CMK (cell line): ENCODE measurements around the gene FANCF.
"Not testable (repeated sequence)": the region's sequence is repeated elsewhere in the genome, so short reads cannot be mapped to it uniquely, and the experiment has no call there.

ENCODE experiments used
- DNase-seq: peaks from one replicate; pipeline ENCODE4 v3.0.0-alpha.2; 2010; ENCODE audit warnings: low read depth

Gene FANCF, protein sequence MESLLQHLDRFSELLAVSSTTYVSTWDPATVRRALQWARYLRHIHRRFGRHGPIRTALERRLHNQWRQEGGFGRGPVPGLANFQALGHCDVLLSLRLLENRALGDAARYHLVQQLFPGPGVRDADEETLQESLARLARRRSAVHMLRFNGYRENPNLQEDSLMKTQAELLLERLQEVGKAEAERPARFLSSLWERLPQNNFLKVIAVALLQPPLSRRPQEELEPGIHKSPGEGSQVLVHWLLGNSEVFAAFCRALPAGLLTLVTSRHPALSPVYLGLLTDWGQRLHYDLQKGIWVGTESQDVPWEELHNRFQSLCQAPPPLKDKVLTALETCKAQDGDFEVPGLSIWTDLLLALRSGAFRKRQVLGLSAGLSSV

DNA sequence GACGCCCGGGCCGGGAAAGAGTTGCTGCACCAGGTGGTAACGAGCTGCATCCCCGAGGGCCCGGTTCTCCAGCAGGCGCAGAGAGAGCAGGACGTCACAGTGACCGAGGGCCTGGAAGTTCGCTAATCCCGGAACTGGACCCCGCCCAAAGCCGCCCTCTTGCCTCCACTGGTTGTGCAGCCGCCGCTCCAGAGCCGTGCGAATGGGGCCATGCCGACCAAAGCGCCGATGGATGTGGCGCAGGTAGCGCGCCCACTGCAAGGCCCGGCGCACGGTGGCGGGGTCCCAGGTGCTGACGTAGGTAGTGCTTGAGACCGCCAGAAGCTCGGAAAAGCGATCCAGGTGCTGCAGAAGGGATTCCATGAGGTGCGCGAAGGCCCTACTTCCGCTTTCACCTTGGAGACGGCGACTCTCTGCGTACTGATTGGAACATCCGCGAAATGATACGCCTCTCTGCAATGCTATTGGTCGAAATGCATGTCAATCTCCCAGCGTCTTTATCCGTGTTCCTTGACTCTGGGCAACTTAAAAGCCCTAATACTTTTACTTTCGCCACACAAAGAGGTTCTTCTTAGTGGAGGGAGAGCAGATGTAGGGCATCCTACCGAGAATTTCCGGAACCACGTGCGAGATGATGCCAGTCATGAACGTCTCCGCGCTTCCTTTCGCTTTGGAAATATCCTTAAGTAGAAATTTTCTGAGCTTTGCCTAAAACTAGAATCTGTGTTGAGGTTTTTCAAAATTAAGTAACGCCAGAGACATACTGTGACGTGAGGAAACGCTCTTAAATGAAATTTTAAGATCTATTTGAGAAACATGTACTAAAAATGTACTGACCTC, at the start of gene FANCF:
Gene FANCF, minus strand, starts transcription at position 376 of the 840 bp plus-strand sequence. Its CDS starts 13 bp downstream, at position 363.
- peak; percentile 96 for DNase-seq

DNA sequence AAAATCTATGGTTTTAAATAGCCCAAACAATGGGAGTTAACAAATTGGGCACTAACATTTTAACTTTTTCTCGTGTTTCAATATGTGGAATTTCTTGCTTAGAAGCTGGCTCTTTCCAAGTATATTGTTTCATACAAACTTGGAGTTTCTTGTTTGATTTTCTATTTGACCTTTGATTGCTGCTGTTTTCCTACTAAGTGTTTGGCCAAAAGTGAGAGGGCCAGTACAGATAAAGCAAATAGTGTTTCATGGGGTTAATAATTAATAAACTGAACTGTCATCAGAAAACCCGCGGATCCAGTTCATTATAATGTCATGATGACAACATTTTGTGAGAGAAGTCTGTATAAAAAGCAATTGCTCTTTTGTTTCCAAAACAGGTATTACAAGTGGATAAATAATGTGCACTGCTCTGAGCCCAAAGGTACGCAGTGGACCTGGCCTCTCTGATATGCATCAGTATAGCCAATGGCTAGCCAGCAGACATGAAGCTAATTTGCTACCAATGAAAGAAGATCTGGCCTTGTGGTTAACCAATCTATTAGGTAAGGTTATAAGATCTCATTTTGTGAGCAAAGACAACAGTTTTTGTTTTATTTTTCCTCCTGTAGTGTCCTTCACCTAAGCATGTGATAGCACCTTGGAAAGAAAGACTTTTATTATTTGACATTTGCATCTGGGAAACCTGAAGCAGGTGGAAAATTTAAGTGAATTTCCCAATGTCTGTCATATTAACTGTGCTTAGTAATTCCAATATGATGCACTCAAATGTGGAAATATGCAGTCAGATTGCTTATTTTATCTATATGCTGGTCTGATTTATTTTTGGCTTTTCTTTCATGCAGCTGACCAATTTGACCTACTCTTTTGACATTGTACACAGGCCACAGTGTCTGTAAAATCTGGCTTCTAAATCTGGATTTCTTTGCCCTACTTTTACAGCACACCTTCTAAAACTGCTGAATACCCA, 49.1 kb upstream of the FANCF start:
- DNase-seq: no peak

DNA sequence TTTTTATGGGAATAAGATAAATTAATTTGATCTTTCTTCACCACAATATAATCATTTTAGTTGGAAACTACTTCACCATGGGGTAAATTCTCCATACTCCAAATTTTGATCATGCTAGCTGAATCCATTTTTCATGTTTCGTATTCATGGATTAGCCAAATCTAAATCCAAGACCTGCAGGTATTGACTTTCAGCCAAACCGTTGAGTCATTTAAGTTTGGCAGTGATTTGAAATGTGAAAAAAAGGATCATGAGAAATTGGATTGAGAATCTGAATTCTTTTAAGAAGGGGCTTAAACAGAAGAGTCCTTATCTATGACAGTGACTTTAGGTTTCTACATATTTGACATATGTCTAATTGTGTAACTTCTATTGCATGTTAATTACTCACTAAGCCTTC, 46.1 kb upstream of the FANCF start:
- DNase-seq: no peak

DNA sequence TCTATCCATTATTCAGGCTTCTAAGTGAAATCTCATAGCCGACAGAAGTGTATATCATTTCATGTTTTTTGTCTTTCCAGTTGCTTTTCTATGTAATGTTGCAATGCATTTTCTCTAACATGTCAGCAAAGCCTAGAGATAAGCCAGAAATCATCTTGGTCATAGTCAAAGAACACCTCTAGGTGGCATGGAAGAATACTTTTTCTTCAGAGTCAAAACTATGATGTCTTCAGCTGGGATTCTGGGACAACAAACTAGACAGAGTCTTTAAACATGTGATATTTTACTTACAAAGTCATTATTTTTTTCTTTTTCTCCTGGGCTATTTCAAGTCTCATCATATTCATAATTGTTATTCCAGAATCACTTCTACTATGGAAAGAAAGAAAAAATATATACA, 45.2 kb upstream of the FANCF start:
- no peak for DNase-seq

DNA sequence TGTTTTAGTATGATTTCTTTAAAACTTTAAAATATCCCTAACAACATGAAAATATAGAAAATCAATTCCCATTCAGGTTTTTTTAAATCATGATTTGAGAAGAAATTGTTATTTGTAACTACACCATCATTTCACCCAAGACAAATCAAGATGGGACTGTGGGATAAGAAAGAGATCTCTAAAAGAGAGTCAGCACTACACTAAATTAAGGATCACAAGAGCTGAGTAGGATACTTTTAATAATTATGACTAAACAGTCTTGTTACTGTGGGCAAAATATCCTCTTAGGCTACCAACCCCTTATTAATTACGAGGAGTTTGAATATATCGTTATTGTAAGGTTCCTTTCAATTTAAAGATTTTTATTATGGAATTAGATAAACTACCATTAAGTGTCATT, 43.7 kb upstream of the FANCF start:
- DNase-seq: no peak

DNA sequence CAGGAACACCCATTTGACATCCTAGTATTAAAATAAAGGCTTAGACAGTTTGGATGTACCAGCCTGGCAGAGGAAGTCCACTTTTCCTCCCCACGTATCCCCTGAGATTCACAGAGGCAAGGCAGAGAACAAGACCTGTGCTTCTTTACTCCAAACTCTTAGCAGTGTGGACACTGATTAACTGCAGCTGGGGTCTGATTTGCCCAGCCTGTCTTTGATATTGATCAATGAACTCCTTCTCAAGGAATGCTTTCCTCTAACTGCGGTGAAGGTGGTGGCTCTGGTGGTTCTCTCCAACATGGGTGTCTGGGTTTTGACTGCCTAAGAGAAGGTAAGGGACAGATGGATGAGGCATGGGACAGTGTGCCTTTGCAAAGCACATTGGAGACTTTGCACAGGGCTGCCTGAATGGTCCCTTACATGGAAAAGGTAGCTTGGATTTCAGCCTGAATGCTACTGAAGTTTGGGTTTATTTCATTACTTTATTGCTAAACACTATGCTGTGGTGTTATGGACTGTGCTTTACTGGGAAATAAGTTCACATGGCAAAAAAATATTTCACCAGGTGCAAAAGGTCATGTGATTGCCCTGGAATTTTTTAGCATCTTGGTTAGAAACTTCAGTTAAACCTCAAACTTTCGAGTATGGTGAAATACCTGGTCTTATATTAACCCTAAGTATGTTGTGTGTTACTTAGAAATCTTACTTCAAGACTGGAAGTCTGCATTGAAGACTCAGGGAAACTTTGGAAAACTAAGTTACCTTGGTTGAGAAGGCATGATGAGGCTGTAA, 42.6 kb upstream of the FANCF start:
- DNase-seq: no peak

DNA sequence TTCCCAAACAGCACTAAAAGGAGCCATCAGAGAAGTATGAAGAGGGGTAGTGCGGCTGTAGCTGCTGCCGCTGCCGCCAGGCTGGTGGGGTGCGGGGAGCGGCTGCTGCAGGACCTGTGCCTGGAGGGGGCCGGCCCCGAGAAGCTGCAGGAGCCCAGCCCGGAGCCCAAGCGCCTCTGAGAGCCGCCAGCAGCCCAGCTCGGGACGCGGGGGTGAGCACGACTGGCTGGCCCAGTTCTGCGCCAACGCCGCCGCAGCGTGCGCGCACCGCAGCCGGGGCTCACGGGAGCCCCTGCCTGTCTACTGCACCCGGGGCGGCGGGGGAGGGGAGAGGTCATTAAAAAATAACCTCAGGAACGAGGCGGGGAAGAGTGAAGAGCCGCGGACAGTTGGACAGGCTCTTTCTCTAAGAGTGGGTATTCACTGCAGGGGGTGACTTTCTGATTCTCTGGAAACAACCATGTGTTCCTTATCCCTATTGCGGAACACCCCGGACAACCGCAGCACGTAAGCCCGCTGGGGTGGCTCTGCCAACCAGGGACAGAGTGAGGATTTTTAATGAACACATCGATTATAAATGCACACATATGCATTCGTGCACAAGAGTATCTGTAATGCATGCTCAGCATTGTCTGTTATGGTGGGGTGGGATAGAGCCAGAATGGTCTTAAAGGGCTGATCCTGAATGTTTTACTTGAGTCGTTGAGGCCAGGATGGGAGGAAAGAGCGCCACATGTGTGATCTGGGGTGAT, 41.2 kb upstream of the FANCF start:
- no peak for DNase-seq

DNA sequence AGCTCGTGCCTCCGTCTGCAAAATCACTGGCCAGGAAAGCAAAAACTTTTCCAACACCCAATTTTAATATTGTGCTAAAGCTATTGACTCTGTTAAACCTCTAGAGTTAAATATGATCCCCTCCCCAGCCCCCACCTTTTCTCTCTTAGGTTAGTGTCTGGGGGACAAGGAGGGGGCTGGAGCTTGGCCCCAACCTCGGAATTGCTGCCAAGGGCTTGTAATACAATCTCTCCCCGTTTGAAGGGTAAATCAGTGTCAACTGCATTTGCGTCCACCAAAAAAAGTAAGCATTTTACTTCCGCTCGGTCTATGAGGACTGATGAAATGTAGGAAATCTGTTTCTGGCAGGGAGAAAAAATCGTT, 40.7 kb upstream of the FANCF start, which contains the start of gene GAS2:
Gene GAS2, plus strand, starts transcription at position 287 of the 363 bp plus-strand sequence. CDS start 8,259 bp downstream, outside the sequence.
- no peak for DNase-seq

DNA sequence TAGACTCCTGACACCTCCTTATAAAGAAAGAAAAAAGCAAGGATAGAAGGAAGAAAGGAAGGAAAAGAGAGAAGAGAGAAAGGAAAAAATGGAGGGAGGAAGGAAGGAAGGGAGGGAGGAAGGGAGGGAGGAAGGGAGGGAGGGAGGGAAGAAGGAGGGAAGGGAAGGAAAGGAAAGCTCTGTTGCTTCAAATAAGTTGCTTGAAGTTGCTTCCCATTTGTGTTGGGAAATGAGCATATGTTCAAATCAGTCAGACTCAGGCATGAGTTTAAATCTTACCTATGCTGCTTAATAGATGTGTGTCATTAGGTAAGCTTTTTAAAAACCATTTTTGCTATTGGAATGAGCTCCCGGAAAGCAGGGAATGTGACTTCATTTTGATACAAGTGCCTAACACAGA, 34.2 kb upstream of the FANCF start:
- no peak for DNase-seq

DNA sequence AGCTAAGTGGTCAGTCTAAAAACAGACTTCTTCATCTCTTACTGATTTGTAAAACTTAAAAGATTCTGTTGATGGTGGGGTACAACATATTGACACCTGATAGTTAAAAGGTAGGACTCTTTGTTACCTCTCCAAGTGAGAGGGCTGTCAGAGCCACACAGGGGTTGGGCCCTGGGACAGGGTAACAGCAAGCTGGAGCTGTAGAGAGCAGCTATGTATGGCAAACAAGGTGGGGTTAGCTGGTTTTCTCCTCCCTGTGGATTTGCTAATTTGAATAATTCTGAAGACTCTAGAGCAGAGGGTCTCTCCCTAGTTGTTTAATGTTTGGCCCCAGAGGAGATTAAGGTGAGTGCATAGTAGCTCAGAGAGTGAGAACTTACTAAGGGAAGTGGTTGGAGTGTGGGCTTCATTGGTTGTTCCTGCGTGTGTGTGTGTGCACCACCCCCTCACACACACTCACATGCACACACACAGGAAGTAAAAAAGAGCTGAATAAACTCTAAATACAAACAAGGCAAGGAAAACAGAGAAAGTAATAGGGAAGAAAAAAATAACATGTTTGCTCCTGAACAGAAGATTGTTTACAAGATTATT, 31.6 kb upstream of the FANCF start:
- no peak for DNase-seq

DNA sequence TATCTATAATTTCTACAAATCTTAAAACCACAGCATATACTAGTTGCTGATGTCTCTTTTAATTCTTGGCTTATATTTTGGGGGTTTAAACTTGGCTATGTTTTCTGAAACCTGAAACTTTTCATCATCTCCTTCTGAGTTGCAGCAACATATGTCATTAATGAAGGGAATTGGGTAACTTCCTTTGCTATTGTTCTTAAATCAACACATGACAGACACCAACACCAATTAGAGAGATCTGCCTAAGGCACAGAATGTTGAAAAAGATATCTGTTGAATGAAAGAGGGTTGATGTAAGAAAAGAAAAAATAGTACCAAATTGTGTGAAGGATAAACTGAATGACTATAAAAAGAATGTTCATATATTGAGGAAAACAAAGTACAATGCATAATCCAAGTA, 30.5 kb upstream of the FANCF start:
- DNase-seq: no peak

DNA sequence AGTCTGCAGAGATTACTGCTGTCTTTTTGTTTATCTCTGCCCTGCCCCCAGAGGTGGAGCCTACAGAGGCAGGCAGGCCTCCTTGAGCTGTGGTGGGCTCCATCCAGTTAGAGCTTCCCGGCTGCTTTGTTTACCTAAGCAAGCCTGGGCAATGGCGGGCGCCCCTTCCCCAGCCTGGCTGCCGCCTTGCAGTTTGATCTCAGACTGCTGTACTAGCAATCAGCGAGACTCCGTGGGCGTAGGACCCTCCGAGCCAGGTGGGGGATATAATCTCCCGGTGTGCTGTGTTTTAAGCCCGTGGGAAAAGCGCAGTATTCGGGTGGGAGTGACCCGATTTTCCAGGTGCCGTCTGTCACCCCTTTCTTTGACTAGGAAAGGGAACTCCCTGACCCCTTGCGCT, 26.7 kb upstream of the FANCF start:
- DNase-seq: not testable (repeated sequence)

DNA sequence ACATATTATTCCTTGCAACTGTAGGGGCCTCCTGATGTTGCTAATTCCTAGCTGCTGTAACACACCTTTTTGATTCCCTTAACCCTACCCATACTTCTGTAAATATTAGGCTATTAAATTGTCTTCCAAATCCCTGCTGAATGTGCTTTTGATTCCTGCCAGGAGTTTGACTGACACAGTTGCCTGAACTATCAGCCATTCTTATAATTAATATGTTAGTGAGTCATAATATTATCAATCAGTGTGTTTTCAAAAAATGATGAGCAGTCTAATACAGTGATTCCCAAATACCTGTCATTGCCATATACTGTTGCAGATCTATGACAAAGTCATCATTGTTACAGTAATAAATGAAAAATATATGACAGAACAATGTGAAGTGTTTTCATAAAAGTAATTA, 15.9 kb upstream of the FANCF start:
- DNase-seq: no peak

DNA sequence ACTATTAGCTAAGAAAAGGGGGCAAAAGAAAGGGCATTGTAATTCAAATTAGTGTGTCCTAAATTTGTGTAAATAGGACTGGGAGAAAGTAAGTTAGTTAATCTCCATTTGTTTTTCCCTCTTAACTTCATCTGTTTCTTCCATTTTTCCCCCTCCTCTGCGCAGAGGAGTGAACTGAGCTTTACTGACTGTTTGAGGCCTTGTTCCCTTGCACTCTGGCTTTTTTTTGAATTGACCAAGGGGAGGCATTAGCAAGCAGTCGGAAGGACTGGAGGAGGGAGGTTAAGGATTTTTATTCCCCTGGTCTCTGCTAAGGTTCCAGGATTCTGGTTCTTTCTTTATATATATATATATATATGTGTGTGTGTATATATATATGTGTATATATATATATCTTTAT, 15.2 kb upstream of the FANCF start:
- no peak for DNase-seq

DNA sequence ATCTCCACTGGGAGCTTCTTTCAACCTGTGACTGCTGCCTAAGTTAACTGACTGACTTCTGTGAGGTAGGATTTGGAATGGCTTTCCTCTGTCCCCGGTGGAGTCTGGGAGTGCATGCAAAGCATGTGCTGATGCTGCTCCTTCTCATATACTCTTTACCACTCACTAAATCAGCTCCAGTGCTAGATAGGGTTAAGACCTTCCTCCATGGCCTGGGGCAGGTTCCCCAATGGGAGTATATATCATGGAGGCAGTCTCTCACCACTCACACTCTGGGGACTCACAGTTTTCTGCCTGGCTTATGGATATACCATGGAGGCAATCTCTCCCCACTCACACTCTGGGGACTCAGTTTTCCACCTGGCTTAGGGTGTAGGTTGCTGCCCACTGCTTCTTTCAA, 10.1 kb upstream of the FANCF start:
- DNase-seq: no peak

DNA sequence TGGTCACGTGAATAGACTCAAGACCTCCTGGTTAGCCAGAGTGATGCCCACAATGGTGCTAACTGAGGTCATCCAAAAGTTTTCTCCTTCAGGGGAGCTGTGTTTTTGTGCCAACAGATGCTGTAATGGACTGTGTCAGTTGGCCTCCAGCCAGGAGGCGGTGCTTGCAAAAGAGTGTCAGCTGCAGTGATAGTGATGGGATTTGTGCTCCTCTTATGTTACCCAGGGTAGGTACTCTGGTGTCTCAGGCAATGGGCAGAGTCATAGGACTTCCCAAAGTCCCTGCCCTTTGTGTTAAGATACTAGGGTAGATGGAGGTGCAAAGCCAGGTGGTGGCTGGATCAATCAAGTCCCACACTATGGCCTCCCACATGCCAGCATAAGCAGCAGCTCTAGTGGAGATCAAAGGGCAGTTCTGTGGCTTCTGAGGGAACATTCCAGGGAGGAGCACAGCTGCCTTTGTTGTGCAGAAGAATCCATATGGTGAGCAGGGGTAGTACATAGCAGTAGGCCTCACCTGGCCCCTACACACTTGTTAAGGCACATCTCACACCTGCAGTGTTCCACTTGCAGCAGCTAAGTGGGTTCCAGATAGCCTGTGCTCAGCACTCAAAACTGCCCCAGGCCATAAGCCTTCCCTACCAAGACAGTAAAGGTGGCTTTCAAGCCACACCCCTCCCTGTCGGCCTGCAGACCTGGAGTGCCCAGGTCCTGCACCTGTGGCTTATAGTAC, 9.4 kb upstream of the FANCF start:
- DNase-seq: no peak

DNA sequence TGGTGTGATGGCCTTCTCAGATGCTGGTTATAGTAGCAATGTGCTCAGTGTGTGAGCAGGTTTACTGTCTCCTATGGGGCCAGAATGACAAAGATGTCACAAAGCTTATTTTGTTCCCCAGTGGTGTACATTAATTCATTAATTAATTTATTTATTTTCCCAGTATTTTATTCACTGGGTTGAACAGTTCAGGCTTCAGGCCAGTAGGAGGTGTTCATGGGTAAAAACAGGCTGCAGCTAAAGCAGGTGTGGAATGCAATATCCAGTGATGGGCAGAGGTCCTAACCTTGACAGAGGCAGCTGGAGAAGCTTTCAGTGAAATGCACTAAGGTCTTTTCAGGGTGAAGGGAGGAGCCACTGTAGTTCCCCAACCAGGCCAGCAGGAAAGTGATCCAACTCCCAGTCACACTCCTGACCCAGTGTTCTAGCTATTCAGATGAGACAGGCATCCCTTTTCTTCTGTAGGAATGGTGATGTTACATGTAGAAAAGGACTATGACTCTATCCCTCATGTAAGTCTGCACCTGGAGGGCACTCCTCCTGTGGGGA, 7.8 kb upstream of the FANCF start:
- no peak for DNase-seq

DNA sequence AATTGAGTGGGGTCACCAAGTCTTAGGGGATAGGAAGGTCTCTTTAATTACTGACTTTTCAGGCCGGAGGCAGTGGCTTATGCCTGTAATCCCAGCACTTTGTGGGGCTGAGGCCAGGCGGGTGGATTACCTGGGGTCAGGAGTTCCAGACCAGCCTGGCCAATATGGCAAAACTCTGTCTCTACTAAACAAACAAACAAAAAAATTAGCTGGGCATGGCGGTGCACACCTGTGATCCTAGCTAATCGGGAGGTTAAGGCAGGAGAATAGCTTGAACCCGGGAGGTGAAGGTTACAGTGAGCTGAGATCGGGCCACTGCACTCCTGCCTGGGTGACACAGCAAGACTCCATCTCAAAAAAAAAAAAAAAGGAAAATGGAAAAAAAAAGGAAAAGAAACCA, 1.8 kb upstream of the FANCF start:
- no peak for DNase-seq

DNA sequence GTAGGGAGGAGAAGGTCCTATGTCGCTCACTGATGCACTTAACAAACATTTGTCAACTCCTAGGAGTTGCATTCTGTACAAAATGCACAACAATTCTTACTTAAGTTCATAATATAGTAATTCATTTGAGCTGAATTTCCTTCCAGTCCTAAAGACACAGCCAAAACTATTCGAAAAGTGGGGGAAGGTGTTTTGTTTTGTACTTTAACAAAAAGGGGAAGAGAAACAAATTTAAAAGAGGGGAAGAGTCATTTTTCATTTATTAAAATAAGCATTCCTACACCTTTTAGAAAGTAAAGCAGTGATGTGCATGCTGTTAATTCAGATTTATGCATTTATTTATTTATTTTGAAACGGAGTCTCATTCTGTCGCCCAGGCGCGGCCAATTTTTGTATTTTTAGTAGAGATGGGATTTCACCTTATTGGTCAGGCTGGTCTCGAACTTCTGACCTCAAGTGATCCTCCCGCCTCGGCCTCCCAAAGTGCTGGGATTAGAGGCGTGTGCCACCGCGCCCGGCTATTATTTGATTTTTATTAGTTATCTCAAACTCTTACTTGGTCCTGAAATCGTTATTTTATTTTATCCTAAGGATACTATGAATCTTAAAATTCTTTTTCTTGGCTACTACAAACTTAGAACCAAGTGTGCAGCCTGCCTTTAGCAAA, 1.1 kb upstream of the FANCF start:
- no peak for DNase-seq
